HepG2 (cell line): ENCODE measurements around the gene RBM47. TPM values are rescaled to one million over a fixed set of nuclear protein-coding genes. Genes with fewer than 3 reads are reported as not detected.

Experiments
- CBX5 ChIP-seq: sonication (generic); formaldehyde crosslinking; IDR thresholded peaks from 2 replicates; pipeline ENCODE4 v1.4.0; 2020; ENCODE audit warnings: missing genetic modification reagents, borderline replicate concordance
- CEBPB ChIP-seq: IDR thresholded peaks from 2 replicates; pipeline ENCODE4 v1.6.1; 2011; ENCODE audit warnings: low read depth, low read length, improper control_type of control experiment, borderline replicate concordance
- GABPB1 ChIP-seq: IDR thresholded peaks from 2 replicates; pipeline ENCODE4 v1.6.1; 2016; ENCODE audit warnings: mild to moderate bottlenecking, missing genetic modification reagents, moderate library complexity, missing compliant biosample characterization
- GATAD2A ChIP-seq: IDR thresholded peaks from 2 replicates; pipeline ENCODE4 v1.6.1; 2016
- HNRNPL ChIP-seq: fragments of 200-400 bp; formaldehyde crosslinking; IDR thresholded peaks from 2 replicates; pipeline ENCODE4 v1.6.1; 2017; ENCODE audit warnings: mild to moderate bottlenecking, low read depth, low read length
- ISL2 ChIP-seq: sonication (generic); formaldehyde crosslinking; IDR thresholded peaks from 2 replicates; pipeline ENCODE4 v1.5.0; 2020; ENCODE audit warnings: missing genetic modification reagents
- KLF15 ChIP-seq: sonication (generic); formaldehyde crosslinking; IDR thresholded peaks from 2 replicates; pipeline ENCODE4 v1.8.1; 2023; ENCODE audit warnings: borderline replicate concordance, mild to moderate bottlenecking, inconsistent platforms, missing genetic modification reagents, mixed read lengths
- MBD4 ChIP-seq: IDR thresholded peaks from 2 replicates; pipeline ENCODE4 v1.6.1; 2012; ENCODE audit warnings: low read length, inconsistent platforms, borderline replicate concordance
- MYC ChIP-seq: sonication (generic); formaldehyde crosslinking; IDR thresholded peaks from 2 replicates; pipeline ENCODE4 v1.9.0; 2021; ENCODE audit warnings: missing genetic modification reagents, borderline replicate concordance
- NCOR1 ChIP-seq: fragments of 200-600 bp; sonication (generic); IDR thresholded peaks from 2 replicates; pipeline ENCODE4 v1.7.0; 2017; ENCODE audit warnings: antibody characterized with exemption, low read length, borderline replicate concordance
- TOE1 ChIP-seq: sonication (generic); formaldehyde crosslinking; IDR thresholded peaks from 2 replicates; pipeline ENCODE4 v1.4.0; 2020; ENCODE audit warnings: mild to moderate bottlenecking, missing genetic modification reagents
- ZMYM4 ChIP-seq: sonication (generic); formaldehyde crosslinking; IDR thresholded peaks from 2 replicates; pipeline ENCODE4 v1.8.1; 2023; ENCODE audit warnings: mild to moderate bottlenecking, missing genetic modification reagents
- ZNF10 ChIP-seq: sonication (generic); formaldehyde crosslinking; IDR thresholded peaks from 2 replicates; pipeline ENCODE4 v1.4.0; 2020; ENCODE audit warnings: mild to moderate bottlenecking, low read depth, missing genetic modification reagents, borderline replicate concordance
- ZNF331 ChIP-seq: sonication (generic); formaldehyde crosslinking; IDR thresholded peaks from 2 replicates; pipeline ENCODE4 v1.4.0; 2020; ENCODE audit warnings: missing genetic modification reagents
- ZNF547 ChIP-seq: sonication (generic); formaldehyde crosslinking; IDR thresholded peaks from 2 replicates; pipeline ENCODE4 v1.5.1; 2020; ENCODE audit warnings: mild to moderate bottlenecking, missing genetic modification reagents
- ZNF562 ChIP-seq: sonication (generic); formaldehyde crosslinking; IDR thresholded peaks from 2 replicates; pipeline ENCODE4 v1.8.0; 2022; ENCODE audit warnings: missing genetic modification reagents, borderline replicate concordance
- ZNF781 ChIP-seq: sonication (generic); formaldehyde crosslinking; IDR thresholded peaks from 2 replicates; pipeline ENCODE4 v1.5.1; 2020; ENCODE audit warnings: borderline replicate concordance, mild to moderate bottlenecking, missing genetic modification reagents; ENCODE audit errors: not compliant biosample characterization
- ZSCAN9 ChIP-seq: IDR thresholded peaks from 2 replicates; pipeline ENCODE4 v1.6.1; 2016; ENCODE audit warnings: borderline replicate concordance
- polyA plus RNA-seq, 8 experiments: library from polyadenylated mRNA; depleted of rRNA in 3 of 8; stranded (reverse) in 7 of 8; unstranded in 1 of 8; fragments of >200 nt; fragmentation: Illumina TruSeq in 4 of 8; extraction: Trizol in 4 of 8; gene quantifications; 2 replicates each; pipeline versions ENCODE4 v1.2.1 to v1.2.3, GENCODE V29; 2011 to 2016; ENCODE audit warnings: low read depth in 4 of 8, missing spikeins in 1 of 8, mixed read lengths in 1 of 8; ENCODE audit not compliant: insufficient read depth in 1 of 8
- total RNA-seq, 5 experiments: library from RNA; depleted of rRNA; stranded (reverse); fragments of >200 nt; fragmentation: Illumina TruSeq; extraction: Trizol; gene quantifications; 2 replicates each; pipeline ENCODE4 v1.2.3, GENCODE V29; 2016; ENCODE audit warnings: low read depth in 1 of 5
- TF ChIP-seq, protein P1 (sequence below): sonication (generic); formaldehyde crosslinking; IDR thresholded peaks from 2 replicates; pipeline ENCODE4 v1.5.1; 2020; ENCODE audit warnings: missing genetic modification reagents, mild to moderate bottlenecking, borderline replicate concordance
- TF ChIP-seq, protein P2 (sequence below): sonication (generic); formaldehyde crosslinking; IDR thresholded peaks from 2 replicates; pipeline ENCODE4 v1.4.0; 2020; ENCODE audit warnings: missing genetic modification reagents, mild to moderate bottlenecking, borderline replicate concordance
- TF ChIP-seq, protein P3 (sequence below): sonication (generic); formaldehyde crosslinking; IDR thresholded peaks from 2 replicates; pipeline ENCODE4 v1.8.1; 2023; ENCODE audit warnings: mild to moderate bottlenecking, moderate library complexity, missing genetic modification reagents
- TF ChIP-seq, protein P4 (sequence below): sonication (generic); formaldehyde crosslinking; IDR thresholded peaks from 2 replicates; pipeline ENCODE4 v1.5.1; 2020; ENCODE audit warnings: missing genetic modification reagents, mild to moderate bottlenecking, borderline replicate concordance

The RBM47 gene
- total and polyA plus RNA-seq, 2 of the 13 experiments (the other 11 are each of a cell fraction or from before 2014, with no cell fraction given): 1.2 to 2.5 TPM

DNA sequence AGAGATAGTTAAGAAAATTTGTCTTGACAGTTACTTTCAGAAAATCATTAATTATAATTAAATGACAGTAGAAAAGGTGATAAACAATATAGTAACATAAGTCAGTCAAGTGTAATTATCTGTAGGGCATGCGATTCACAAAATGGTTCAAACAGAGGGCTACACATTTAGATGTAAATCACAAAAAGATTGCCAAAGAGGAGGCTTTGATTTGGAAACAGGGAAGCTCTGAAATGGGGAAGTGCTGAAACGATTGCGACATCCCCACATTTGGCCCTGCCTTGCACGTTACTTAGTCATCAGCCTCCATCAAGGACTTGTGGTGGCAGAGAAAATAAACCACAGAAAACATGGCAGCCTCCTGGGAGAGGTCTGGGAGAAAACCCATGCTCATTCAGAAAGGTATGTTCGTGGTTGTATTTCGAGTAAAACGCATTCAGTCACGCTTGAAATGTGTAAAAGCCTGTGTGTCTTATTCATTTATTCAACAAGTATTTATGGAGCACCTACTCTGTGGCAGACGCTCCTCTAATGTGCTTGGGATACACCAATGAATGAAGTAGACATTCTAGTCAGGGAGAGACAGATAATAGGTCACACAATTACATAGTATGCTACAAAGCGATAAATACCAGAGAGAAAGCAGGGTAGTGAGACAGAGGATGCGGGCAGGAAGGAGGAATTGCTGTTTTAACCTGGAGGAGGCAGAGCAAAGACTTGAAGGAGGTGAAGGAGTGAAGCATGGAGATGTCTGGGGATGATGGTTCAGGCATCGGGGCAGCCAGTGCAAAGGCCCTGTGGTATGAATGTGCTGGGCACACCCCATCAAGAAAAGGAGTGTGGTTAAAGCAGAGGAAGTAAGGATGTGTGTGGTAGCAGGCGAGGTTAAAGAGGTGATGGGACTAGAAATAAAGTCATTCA, 7.8 kb downstream of the RBM47 start (continued):
- TF ChIP-seq, protein P1, sequence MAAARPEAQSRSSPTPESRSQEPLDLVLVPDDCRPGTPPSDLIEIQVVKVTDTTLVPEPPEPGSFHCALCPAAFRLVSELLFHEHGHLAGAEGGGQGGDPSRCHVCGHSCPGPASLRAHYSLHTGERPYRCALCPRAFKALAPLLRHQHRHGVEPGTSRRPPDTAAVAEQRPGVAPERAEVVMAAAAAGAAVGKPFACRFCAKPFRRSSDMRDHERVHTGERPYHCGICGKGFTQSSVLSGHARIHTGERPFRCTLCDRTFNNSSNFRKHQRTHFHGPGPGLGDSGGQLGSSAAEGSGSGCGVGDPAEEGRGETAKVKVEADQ (CRISPR knock-in tag): no peak
- TF ChIP-seq ZNF547 (CRISPR knock-in tag) (no peak), MYC (no peak), KLF15 (CRISPR knock-in tag) (no peak), ZSCAN9 (CRISPR knock-in tag) (0 out of 2 replicates have a peak, but pooled peaks have one; percentile 22), ZNF562 (CRISPR knock-in tag) (no peak), CBX5 (CRISPR knock-in tag) (peak; percentile 58; the same call in 1 of the 2 replicates), GATAD2A (peak; percentile 66), ZMYM4 (CRISPR knock-in tag) (no peak), GABPB1 (CRISPR knock-in tag) (0 out of 2 replicates have a peak, but pooled peaks have one; percentile 19), HNRNPL (no peak), ZNF10 (CRISPR knock-in tag) (no peak), NCOR1 (no peak), MBD4 (no peak), ZNF781 (CRISPR knock-in tag) (no peak), ISL2 (CRISPR knock-in tag) (no peak), TOE1 (CRISPR knock-in tag) (no peak), CEBPB (peak; percentile 99), ZNF331 (CRISPR knock-in tag) (0 out of 2 replicates have a peak, but pooled peaks have one; percentile 22)
- TF ChIP-seq, protein P2, sequence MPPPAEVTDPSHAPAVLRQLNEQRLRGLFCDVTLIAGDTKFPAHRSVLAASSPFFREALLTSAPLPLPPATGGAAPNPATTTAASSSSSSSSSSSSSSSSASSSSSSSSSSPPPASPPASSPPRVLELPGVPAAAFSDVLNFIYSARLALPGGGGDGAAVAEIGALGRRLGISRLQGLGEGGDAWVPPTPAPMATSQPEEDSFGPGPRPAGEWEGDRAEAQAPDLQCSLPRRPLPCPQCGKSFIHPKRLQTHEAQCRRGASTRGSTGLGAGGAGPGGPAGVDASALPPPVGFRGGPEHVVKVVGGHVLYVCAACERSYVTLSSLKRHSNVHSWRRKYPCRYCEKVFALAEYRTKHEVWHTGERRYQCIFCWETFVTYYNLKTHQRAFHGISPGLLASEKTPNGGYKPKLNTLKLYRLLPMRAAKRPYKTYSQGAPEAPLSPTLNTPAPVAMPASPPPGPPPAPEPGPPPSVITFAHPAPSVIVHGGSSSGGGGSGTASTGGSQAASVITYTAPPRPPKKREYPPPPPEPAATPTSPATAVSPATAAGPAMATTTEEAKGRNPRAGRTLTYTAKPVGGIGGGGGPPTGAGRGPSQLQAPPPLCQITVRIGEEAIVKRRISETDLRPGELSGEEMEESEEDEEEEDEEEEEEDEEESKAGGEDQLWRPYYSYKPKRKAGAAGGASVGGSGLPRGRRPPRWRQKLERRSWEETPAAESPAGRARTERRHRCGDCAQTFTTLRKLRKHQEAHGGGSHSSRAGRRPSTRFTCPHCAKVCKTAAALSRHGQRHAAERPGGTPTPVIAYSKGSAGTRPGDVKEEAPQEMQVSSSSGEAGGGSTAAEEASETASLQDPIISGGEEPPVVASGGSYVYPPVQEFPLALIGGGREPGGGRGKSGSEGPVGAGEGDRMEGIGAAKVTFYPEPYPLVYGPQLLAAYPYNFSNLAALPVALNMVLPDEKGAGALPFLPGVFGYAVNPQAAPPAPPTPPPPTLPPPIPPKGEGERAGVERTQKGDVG (CRISPR knock-in tag): no peak
- TF ChIP-seq, protein P3, sequence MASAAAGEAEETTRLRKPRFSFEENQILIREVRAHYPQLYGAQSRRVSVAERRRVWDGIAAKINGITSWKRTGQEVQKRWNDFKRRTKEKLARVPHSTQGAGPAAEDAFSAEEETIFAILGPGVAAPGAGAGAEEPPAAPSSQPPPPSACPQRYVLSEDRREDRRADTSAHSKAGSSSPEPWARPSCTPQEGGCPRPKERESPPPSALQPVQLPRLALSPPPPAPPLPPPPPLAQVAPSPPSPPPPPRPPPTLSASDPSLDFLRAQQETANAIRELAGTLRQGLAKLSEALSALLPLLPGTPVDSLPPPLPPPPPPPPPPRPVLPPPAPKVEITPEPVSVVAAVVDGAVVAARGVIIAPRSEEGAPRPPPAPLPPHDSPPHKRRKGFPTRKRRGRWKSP: peak; percentile 47; the same call in 1 of the 2 replicates
- TF ChIP-seq, protein P4, sequence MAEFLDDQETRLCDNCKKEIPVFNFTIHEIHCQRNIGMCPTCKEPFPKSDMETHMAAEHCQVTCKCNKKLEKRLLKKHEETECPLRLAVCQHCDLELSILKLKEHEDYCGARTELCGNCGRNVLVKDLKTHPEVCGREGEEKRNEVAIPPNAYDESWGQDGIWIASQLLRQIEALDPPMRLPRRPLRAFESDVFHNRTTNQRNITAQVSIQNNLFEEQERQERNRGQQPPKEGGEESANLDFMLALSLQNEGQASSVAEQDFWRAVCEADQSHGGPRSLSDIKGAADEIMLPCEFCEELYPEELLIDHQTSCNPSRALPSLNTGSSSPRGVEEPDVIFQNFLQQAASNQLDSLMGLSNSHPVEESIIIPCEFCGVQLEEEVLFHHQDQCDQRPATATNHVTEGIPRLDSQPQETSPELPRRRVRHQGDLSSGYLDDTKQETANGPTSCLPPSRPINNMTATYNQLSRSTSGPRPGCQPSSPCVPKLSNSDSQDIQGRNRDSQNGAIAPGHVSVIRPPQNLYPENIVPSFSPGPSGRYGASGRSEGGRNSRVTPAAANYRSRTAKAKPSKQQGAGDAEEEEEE (CRISPR knock-in tag): no peak
